GM12873 (cell line): ENCODE measurements around the gene TRA2B.

Experiments
- CTCF ChIP-seq: IDR thresholded peaks from 2 replicates; pipeline ENCODE4 v1.5.1; 2012; ENCODE audit warnings: low read depth, mild to moderate bottlenecking, moderate library complexity, low read length, control low read depth; ENCODE audit not compliant: insufficient read depth; ENCODE audit errors: missing control alignments

TRA2B gene

DNA sequence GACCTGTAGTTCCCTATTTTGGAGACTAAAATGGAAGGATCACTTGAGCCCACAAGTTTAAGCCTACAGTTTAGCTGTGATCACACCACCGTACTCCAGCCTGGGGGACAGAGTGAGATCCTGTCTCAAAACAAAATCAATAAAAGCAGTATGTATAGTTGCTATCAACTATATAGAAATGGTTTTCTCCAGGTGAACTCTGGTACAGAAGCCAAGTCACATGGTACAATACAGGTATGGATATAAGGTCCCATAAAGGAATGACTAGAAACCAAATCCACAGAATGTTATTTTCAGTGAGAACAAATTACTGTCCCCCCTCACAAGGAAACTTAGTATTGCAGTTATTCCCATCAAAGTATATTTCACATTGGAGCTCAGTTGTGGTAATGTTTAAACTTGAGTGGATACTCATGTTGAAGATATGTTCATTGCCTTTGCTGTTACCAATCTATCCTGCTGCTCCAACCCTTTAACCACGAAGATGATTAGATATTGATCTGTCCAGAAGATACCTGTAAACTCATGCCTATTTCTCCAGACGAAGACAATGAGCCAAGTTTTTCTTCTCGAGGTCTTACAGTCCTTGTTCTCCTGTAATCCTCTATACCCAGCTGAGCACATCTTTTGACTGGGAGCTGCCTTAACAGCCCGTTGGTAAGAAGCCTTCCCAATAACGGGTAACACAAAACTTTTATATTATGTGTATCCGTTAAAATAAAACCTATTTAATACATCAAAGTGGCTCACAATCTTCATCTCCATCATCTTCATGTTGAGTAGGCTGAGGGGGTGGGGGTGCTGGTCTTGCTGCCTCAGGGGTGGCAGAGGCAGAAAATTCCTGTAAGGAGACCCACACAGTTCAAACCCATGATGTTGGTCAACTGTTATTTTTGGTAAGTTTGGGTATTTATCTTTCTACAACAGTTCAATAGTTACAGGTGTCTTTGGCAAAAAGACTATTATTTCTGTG is 24.6 kb downstream of the TRA2B start:
- TF ChIP-seq CTCF = no peak

GRCh38 chr3:185912512-185912911 is 25.3 kb downstream of the TRA2B start:
- TF ChIP-seq CTCF = no peak

GRCh38 chr3:185900228-185900627 is 37.6 kb downstream of the TRA2B start:
- TF ChIP-seq CTCF = no peak

- no peak for TF ChIP-seq CTCF
Observed at GRCh38 chr3:185896636-185897035, 41.2 kb downstream of the TRA2B start.

GRCh38 chr3:185887066-185887465 is 50.7 kb downstream of the TRA2B start:
- TF ChIP-seq CTCF = no peak

DNA sequence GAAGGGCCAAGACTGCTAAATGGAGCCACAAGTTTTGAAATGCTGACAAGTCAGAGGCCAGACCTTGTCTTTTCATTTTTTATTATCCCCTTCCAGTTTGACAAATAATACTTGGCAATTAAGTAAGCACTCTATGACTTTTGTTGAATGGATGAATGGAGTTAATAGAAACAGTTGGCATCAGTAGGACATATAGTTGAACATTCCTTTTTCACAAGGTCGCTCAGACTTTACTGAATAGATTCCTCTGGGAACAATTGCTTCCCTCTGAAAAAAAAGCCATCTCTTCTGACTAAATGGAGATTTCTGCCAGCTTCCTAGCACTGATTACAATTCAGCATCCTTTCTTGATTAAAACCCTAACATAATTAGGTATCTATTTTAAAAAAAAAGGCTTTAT is 53.2 kb downstream of the TRA2B start:
- no peak for TF ChIP-seq CTCF

DNA sequence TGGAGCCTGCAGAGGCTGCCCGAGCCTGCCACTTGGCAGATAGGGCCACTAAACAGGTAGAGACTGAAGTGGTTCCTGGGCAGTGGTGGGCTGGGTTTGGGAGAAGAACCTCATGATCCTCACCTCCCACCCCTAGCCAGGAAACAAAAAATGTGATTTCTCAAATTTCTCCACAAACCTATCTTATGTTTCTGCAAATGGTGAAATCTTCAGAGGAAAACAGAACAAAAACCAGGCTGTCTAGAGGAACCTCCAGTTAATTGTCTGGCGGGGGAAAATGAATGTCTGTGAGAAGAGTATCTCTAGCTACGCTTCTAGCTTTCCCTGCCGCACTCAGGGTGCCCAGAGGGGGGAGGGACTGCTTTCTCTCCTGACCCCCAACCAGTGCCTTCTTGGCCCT is 55.9 kb downstream of the TRA2B start:
- TF ChIP-seq CTCF = no peak
